Stimulated activated CD4-positive, alpha-beta T cell treated with anti-CD3 and anti-CD28 coated beads, Interleukin-1b, Interleukin-23, amount 100 ng/mL, for 48 hours (primary cell): Measurements from ENCODE around the gene ZCCHC14.

Source experiments
- DNase-seq: peaks from one replicate; pipeline ENCODE4 v3.0.0-alpha.2; 2020

Gene ZCCHC14

DNA sequence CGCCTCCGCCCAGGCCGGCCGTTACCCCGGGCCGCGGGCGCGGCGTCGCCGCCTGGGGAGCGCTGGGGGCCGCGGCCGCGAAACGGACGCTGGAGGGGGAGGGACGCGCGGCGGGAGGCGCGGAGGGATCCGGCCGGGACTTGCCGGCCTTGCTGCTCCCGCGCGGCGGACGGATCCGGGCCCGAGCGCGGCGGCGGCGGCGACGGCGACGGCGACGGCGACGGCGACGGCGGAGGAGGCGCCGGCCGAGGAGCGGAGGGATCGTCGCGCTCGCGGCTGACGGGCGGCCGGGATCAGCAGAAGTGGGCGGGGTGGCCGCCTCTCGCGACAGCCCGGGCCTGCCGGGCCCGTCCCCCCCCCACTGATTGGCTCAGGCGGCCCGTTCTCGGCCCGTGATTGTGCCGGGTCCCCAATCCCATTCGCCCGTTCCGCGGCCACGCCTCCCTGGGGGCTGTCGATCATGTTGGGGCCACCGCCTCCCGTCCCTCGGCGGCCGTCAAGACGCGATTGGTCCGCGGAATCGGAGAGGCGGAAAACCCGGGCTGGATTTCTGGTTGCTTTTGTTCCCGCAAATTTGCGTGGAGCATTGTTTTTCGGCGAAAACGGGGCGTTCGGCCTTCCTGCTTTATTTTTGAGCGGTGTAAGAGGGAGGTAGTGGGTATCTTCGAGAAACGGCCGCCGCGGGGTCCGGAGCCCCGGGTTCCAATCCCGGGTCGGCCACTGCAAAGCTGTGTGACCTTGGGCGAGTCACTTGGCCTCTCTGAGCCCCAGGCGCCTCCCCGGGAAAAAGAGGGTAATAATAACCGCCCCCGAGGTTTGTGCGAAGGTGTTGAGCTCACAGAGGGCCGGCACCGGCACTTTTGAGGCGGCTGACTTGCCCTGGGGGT is at the start of gene ZCCHC14:
Gene ZCCHC14 (minus strand): TSS at position 304 of the 887 bp plus-strand sequence. CDS start 786 bp downstream, outside the sequence.
- DNase-seq: peak; percentile 99

DNA sequence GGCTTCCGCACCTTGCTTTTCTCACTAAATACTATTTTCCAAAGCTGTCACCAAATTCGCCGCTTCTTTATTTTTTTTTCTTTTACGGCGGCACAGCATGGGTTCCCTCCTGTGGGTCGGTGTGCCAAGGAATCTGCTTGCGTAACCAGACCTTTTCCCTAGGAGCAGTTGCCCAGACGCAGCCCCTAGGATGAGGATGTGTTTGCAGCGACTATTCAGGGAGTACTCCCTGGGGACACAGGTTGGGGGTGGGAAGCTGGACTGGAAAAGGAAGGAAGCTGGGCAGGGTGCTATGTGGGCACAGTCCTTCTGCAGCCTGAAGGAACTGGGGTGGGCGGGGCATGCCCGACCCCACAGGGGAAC is 49.0 kb upstream of the ZCCHC14 start:
- DNase-seq: no peak

DNA sequence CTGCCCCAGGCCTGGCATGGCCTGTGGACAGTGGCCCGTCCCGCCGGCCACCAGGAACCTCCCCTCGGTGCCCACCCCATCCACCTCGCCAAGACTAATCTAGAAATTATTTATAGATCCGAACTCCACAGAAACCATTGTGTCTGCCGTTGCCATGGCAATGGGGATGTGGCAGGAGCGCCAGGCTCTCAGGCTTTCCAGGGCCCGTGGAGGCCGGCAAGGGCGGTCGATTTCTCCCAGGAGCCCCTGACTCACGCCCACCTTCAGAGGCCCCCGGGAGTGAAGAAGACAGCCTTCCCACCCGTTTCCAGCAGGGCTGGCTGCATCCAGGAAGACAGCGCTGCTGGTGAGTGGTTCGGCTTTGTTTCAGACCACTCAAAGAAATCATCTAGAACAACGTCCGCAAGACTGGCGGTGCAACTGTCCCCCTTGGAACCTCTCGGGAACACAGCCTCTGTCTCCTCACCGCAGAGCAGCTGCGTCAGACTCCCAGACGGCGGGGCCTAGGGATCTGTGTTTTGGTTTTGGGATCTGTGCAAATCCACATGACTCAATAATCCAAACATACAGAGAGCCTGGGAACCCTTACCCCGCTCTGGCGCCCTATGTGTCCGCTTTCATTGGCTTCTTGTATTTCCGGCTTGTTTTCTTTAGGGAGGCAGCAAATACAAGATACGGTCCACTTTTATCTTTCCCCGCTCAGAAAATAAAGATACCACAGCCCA is 48.5 kb upstream of the ZCCHC14 start:
- no peak for DNase-seq

DNA sequence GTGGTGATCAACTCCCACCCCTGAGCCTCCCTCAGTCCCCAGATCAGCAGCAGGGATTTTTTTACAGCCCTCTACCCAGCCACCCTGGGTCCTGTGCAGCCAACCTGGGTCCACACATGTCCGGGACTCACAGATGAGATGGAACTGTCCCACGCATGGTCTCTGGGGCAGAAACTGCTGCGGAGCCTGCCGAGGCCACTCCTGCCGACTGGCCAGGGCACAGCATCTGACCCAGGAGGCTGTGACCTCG is 48.0 kb upstream of the ZCCHC14 start:
- no peak for DNase-seq

DNA sequence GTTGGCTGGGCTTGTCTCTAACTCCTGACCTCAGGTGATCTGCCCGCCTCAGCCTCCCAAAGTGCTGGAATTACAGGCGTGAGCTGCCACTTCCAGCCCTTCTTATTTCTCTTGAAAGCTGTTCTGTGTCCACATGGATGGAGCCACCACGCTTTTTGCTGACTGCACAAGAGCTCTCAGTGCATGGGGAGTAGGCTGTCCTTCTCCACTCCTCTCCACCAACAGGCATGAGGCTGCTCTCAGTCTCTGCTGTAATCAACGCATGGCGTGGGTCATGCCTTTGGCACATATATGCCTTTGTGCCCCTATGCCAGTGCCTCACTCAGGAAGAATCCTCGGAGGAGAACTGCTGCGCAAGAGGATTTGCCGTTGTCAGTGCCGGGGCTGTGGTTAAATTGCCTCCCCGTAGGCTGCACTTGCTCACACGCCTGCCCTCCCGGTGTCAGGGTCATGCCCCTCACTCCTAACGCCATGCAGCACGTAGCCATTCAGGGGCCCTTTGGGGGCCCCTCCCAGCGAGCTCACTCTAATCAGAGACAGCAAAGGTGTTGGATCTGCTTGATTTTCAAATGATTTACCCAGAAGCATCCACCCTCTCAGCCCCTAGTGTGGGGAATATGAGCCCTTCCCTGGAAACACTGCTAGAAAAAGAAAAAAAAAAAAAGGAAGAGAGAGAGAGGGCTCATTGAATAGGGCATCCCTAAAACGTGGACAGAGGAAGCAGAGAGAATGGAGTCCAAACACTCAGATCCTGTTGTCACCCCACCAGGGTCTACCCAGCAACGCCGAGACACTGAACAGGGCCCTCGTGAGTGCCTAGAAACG is 47.5 kb upstream of the ZCCHC14 start:
- no peak for DNase-seq

DNA sequence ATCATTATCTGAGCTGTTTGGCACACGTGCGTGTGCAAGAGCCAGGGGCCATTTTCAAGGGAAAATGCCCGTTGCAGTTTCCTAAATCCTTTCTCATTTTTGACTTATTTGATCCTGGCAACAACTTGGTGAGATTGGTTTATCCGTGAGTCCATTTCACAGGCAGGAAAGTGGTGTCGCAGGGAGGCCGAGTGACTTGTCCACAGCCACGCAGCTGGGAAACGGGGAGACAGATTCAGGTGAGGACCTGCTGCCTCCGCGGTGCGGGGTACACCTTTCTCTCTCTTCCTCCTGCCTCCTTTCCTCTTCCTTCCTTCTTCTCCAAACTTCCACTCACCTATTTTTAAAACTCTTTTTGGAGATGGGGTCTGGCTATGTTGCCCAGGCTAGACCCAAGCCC is 46.3 kb upstream of the ZCCHC14 start:
- no peak for DNase-seq

DNA sequence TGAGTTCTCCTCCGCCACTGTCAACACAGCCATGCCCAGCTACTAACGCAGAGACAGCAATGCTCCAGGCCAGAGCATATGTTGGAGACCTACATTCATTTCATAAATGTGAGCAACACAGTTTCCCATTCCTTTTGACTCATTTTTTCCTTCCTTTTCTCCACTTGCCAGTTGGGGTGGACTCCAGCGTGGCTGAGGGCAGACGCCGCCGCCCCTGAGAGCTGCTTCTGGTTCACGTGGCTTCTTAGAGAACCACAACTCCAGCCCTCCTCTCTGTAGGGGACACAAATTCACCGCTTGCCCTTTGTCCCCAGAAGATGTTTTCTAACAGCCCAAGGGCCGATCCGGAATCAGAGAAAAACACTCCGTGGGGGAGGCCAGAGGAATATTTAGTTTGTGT is 45.8 kb upstream of the ZCCHC14 start:
- DNase-seq: peak; percentile 14

DNA sequence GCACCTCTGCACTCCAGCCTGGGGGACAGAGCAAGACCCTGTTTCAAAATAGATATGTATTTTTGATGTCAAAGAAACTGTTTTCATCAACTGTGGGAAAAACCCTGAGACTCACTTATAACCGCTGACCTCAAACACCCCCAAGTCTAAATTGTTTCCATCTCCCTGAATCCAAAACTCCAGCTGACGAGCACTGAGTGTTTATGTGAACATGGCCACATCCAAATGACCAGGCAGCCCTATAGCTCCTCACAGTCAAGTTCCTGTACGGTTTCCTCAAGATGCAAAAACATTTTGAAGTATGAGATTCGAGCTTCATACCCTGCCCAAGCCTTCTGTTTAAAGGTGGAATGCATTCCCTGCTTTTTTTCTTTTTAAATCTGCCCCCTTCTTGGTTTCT is 45.3 kb upstream of the ZCCHC14 start:
- no peak for DNase-seq

DNA sequence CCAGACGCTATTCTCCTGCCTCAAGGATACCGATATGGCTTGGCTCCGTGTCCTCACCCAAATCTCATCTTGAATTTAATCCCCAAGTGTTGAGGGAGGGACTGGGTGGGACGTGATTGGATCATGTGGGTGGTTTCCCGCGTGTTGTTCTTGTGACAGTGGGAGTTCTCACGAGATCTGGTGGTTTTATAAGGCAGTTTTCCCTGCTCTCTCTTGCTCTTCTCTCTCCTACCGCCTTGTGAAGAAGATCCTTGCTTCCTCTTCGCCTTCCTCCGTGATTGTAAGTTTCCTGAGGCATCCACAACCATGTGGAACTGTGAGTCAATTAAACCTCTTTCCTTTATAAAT is 43.9 kb upstream of the ZCCHC14 start:
- no peak for DNase-seq

DNA sequence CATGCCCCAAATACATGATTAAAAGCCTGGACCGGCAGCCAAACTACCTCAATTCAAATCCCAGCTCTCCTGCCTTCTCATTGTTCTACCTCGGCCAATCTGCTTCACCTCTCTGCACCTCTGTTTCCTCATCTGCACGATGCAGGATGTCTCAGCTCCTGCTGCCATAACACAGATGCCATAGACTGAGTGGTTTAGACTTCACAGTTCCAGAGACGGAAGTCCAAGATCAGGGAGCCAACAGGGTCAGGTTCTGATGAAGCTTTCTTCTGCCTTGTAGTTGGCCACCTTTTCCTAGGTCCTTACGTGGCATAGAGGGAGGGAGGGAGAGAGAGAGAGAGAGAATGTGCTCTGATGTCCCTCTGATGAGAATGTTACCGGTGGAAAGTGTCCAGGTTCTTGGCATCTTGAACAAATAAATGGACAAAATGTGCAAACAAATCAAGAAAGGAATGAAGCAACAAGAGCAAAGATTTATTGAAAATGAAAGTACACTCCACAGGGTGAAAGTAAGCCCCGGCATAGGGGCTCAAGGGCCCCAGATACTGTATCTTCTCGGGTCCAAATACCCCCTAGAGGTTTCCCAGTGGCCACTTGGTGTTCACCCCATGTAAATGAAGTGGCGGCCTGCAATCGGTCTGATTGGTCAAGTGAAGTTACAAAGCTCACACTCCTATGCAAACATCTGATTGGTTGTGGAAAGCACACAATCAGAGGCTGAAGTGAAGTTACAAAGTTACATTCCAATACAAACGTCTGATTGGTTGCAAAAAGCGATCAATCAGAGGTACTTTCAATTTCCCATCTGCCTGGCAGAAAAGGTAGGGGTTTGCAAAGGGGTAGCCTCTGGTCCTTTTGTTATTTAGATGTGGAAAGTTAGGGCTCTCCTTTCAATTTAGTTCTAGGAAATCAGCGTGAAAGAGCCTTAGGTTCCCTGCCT is 43.3 kb upstream of the ZCCHC14 start:
- DNase-seq: no peak

DNA sequence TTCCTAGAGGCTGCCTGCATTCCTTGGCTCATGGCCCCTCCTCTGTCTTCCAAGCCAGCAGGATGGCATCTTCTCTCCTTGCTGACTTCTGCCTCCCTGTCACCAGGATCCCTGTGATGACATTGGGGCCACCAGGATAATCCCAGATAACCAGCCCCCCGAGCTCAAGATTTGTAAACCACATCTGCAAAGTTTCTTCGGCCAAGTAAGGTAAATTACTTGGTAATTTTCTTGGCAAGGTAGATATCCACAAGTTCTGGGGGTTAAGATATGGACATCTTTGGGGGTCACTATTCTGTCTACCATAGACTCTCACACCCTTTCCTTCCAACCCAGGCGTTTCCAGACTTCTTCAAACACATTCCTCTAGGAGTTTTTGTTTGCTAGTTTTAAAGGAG is 42.6 kb upstream of the ZCCHC14 start:
- no peak for DNase-seq

DNA sequence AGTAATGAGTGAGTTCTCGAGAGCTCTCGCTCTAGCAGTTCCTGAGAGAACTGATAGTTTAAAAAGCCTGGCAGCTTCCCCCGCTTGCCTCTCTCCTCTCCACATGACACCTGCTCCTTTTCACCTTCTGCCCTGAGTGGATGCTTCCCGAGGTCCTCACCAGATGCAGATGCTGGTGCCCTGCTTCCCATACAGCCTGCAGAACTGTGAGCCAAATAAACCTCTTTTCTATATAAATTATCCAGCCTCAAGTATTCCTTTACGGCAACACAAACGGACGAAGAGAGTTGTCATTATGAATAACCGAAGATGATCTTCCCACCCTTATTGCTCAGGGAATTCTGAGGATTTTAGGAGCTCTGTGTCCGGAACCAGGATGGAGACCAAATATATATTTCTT is 41.9 kb upstream of the ZCCHC14 start:
- DNase-seq: no peak

DNA sequence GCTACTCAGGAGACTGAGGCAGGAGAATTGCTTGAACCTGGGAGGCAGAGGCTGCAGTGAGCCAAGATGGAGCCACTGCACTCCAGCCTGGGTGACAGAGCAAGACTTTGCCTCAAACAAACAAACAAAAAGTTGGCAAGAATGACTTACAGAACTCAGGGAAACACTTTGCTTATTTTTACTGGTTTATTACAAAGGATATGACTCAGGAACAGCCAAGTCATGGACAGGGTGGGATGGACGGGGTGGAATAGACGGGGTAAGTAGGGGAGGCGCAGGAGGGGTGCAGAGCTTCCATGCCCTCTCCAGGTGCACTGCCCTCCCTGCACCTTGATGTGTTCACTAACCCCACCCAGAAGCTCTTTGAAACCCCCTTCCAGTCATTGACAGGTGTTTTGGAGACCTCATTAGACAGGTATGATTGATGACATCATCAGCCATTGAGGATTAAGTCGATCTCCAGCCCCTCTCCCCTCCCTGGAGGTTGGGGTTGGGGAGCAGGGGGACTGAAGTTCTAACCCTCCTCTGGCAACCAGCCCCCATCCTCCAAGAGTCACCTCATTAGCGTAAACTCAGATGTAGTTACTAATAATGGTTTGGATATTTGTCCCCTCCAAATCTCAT is 41.3 kb upstream of the ZCCHC14 start:
- DNase-seq: no peak

DNA sequence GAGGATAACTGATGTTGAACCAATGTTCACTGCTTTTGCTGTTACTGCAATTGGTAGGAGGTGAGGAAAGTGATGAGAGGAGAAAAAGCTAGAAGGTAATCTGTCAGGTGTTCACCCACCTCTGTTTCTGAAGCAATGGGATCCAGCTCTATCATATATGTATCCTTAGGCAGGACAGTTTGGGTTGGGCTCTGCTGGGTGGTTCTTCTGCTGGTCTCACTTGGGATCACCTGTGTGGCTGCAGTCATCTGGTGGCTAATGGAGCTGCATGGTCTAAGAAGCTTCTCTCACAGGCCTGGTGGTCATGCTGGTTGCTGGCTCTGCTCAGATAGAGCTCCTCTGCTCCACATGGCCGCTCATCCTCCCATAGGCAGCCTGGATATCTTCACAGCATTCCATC is 40.2 kb upstream of the ZCCHC14 start:
- DNase-seq: no peak

DNA sequence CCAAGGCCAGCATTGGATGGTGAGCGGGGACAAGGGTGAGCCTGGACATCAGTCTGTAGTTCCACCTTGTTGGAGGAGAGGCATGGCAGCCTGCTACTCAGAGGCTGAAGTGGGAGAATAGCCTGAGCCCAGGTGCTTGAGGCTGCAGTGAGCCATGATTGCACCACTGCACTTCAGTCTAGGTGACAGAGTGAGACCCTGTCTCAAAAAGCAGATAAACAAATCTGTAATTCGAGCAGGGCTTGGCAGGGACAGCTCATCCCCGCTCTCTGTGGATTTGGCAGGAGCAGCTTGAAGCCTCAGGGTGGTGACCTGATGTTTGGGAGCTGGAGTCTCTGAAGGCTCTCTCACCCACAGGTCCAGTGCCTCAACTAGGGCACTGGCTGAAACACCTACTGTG is 38.6 kb upstream of the ZCCHC14 start:
- no peak for DNase-seq

DNA sequence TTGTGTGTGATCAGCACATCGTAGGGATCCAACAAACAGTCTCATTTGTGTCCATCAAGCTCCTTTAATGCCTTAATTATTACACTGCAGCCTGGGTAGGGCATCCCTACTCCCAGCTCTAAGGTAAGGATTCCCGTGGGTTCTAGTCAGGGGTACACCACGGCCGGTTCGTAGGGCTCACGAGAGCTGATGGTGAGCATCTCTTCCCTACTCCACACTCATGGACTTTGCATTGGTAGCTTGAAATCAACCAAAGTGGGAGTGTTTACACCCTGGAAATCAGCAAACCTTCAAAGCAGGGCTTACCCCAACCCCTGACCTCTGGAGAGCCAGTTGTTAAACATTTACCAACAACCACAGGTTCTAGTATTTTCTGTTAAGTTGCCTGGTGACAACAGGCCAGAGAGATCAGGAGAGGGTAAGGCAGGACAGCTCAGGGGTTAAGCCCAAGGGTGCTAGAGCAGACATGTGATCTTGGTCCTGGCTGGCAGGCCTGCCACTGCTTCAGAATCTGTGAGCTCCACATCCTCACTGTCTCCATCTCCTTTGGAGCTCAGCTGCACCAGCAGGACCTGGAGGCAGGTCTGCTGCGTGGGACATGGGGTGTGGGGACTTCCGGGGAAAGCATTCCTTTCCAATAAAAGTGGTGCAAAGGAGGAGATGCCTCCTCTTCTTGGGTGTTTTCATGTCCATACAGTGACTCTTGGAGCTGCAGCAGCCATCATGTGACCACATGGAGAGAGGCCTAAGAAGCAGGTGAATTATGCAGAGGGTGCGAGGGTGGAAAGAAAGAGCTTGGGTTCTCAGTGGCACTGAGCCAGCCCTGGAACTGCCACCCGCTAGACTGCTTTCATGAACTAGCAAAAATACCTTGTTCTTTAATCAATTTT is 36.1 kb upstream of the ZCCHC14 start:
- no peak for DNase-seq

DNA sequence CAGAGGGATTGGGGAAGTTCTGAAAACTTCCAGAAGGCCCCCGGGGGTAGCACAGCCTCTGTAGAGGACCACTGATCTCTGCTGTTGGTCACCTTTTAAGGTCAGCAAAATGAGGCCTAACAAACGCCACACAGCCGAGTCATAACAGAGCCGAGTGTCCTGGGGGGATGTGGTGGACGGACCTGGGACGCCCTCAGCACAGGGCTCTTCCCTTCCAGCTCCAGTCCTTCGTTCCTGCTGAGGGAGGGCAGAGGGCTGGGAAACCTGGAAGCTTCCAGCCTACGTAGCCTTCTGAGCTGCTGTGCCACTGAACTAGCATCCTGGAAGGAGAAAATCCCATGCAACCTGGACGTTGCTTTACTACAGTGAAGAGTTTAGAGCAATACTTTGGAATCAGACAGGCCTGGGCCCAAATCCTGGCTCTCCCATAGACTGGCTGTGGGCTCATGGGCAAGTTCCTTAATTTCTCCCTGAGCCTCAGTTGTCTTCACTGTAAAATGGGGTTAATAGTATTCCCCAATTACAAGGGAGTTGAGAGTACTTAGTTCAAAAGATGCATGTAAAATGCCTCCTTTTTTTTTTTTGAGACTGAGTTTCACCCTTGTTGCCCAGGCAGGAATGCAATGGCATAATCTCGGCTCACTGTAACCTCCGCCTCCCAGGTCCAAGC is 34.4 kb upstream of the ZCCHC14 start:
- no peak for DNase-seq

DNA sequence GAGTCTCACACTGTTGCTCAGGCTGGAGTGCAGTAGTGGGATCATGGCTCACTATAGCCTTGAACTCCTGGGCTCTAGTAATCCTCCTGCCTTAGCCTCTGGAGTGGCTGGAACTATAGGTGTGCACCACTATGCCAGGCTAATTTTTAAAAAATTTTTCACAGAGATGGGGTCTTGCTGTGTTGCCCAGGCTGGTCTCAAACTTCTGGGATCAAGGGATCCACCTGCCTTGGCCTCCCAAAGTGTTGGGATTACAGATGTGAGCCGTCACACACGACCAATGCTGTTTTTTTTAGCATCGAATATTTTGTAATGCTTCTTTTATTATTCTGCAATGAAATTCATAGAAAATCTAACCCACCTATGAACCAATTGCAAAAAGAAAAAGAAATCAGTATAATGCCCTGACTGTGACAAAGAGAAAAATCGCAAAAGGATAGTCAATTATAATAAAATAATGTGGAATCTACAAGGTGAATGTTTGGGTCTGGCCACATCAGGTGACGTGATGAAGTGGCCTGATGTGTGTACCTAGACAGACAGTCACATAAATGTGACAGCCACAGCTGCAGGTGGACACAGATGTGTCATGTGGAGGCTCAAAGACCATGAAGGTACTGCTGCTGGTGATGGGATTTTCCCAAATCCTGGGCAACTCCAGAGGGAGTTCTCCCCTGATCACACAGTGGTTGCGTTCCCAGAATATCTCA is 33.6 kb upstream of the ZCCHC14 start:
- DNase-seq: no peak

DNA sequence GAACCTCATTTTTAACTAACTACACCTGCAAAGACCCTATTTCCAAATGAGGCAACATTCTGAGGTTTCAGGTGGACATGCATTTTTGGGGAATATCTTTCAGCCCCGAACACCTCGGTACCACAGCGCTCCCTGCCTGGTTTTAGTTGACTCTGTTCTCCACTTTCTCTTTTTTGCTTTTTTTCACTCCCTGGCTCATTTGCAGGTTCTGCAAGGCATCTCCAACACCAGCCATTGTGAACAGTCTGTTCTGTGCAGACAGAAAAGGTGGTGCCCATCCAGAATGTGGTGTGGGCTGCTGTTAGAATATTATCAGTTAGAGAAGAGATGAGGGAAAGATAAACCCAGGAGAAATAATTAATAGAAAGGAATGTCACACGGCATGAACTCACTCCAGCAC is 32.5 kb upstream of the ZCCHC14 start:
- no peak for DNase-seq

DNA sequence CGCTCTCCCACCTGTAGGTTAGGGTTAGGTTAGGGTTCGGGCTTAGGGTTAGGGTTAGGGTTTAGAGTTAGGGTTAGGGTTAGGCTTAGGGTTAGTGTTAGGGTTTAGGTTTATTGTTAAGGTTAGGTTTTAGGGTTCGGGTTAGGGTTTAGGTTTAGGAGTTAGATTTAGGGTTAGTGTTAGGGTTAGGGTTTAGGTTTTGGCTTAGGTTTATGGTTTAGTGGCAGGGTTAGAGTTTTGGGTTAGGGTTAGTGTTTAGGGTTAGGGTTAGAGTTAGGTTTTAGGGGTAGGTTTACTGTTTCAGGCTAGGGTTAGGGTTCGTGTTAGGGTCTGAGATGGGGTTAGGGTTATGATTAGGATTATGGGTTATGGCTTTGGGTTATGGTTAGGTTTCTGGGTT is 31.6 kb upstream of the ZCCHC14 start:
- DNase-seq: no peak
